ENCODE results near the gene SUCO.

The SUCO gene

DNA sequence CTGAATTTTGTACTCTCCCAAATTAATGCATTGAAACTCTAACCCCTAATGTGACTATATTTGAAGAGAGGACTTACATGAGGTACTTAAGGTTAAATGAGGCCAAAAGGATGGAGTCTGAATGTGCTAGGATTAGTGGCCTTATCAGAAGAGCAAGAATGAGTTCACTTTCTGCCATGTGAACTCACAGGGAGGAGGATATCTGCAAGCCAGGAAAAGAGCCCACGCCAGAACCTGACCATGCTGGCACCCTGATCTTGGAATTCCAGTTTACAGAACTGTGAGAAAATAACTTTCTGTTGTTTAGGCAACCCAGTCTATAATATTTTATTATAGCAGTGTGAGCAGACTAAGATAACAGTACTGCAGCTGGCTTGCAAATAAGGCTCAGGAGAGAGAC is 113.7 kb downstream of the SUCO start:
- Histone ChIP-seq H3K4me2 (ENCODE audit: low read length) (no peak overlapping the region), H3K4me1 (ENCODE audit: low read length) (peaks cover 25% of the 10 kb centered on the region), H2AFZ (ENCODE audit: low read depth, low read length) (no peak overlapping the region), H3K27me3 (ENCODE audit: low read depth, low read length) (peaks cover 76% of the 10 kb centered on the region), H3K9ac (ENCODE audit: low read length) (no peak overlapping the region), H3K4me3 (ENCODE audit: low read length) (no peak overlapping the region), H3K27ac (ENCODE audit: low read length) (no peak overlapping the region), H3K36me3 (replicated peaks; ENCODE audit: low read depth, low read length) (no peaks in the 10 kb centered on the region), H3K9me3 (ENCODE audit: insufficient read depth, low read length) (no peaks in the 10 kb centered on the region), H4K20me1 (ENCODE audit: insufficient read depth, low read length) (peaks cover 8% of the 10 kb centered on the region), H3K79me2 (ENCODE audit: low read length) (no peaks in the 10 kb centered on the region)
- no peak for TF ChIP-seq EZH2phosphoT487 (IDR thresholded peaks at IDR 0.05; ENCODE audit: low read depth)
- TF ChIP-seq, protein P1, sequence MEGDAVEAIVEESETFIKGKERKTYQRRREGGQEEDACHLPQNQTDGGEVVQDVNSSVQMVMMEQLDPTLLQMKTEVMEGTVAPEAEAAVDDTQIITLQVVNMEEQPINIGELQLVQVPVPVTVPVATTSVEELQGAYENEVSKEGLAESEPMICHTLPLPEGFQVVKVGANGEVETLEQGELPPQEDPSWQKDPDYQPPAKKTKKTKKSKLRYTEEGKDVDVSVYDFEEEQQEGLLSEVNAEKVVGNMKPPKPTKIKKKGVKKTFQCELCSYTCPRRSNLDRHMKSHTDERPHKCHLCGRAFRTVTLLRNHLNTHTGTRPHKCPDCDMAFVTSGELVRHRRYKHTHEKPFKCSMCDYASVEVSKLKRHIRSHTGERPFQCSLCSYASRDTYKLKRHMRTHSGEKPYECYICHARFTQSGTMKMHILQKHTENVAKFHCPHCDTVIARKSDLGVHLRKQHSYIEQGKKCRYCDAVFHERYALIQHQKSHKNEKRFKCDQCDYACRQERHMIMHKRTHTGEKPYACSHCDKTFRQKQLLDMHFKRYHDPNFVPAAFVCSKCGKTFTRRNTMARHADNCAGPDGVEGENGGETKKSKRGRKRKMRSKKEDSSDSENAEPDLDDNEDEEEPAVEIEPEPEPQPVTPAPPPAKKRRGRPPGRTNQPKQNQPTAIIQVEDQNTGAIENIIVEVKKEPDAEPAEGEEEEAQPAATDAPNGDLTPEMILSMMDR (IDR thresholded peaks at IDR 0.05; ENCODE audit: low read depth, low read length): no peak

DNA sequence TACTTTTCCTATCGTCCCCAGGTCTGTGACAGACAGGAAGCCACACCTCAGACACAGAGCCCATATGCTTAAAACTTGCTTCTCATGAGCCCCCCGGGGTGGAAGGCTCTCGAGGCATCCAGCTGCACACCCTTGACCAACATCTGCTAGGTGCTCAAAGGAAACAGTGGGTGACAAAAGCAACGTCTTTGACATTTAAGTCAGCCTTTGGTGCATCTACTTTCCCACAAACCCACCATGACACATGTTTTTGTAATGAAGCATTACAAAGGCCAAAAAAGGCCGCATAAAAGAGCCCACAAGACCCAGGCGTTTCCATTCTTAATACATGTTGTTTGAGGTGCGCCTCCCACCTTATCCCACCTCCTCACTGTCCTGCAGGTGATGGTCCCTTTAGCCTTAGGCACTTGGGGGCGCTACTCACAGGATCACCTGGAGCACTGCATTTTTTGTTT is 114.2 kb downstream of the SUCO start:
- Histone ChIP-seq H3K27me3 (ENCODE audit: low read depth, low read length) (peaks cover 73% of the 10 kb centered on the region), H2AFZ (ENCODE audit: low read depth, low read length) (no peak overlapping the region), H3K4me2 (ENCODE audit: low read length) (no peak overlapping the region), H3K9ac (ENCODE audit: low read length) (no peak overlapping the region), H3K27ac (ENCODE audit: low read length) (no peak overlapping the region), H3K79me2 (ENCODE audit: low read length) (no peaks in the 10 kb centered on the region), H3K36me3 (replicated peaks; ENCODE audit: low read depth, low read length) (no peaks in the 10 kb centered on the region), H4K20me1 (ENCODE audit: insufficient read depth, low read length) (peaks cover 8% of the 10 kb centered on the region), H3K9me3 (ENCODE audit: insufficient read depth, low read length) (no peaks in the 10 kb centered on the region), H3K4me1 (ENCODE audit: low read length) (peaks cover 25% of the 10 kb centered on the region), H3K4me3 (ENCODE audit: low read length) (no peak overlapping the region)
- TF ChIP-seq, protein P1 (IDR thresholded peaks at IDR 0.05; ENCODE audit: low read depth, low read length): peak; percentile 5; the same call in 1 of the 2 replicates
- TF ChIP-seq EZH2phosphoT487 (IDR thresholded peaks at IDR 0.05; ENCODE audit: low read depth): no peak

DNA sequence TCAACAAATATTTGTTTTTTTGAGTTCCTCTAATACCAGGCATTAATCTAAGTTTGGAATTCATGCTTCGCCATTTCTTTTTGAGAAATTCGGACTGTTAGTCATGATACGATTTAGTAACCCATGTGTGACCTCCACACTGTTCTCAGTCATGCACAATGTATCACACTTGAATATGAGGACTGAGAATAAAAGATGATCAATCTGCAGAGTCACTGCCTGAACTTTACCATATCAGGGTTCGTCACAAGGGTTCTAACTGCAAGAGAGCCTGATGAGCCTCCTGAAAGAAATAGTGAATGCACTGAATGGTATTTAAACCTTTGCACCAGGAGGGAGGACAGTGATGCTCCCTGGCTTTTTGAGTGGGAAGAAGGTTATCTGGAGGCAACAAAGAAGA is 115.0 kb downstream of the SUCO start:
- Histone ChIP-seq H3K27me3 (ENCODE audit: low read depth, low read length) (peaks cover 71% of the 10 kb centered on the region), H3K4me2 (ENCODE audit: low read length) (no peak overlapping the region), H2AFZ (ENCODE audit: low read depth, low read length) (no peak overlapping the region), H3K36me3 (replicated peaks; ENCODE audit: low read depth, low read length) (no peaks in the 10 kb centered on the region), H4K20me1 (ENCODE audit: insufficient read depth, low read length) (peaks cover 8% of the 10 kb centered on the region), H3K4me1 (ENCODE audit: low read length) (peaks cover 20% of the 10 kb centered on the region), H3K9me3 (ENCODE audit: insufficient read depth, low read length) (no peaks in the 10 kb centered on the region), H3K4me3 (ENCODE audit: low read length) (no peak overlapping the region), H3K27ac (ENCODE audit: low read length) (no peak overlapping the region), H3K79me2 (ENCODE audit: low read length) (no peaks in the 10 kb centered on the region), H3K9ac (ENCODE audit: low read length) (no peak overlapping the region)
- TF ChIP-seq, protein P1 (IDR thresholded peaks at IDR 0.05; ENCODE audit: low read depth, low read length): no peak
- TF ChIP-seq EZH2phosphoT487 (IDR thresholded peaks at IDR 0.05; ENCODE audit: low read depth): no peak

DNA sequence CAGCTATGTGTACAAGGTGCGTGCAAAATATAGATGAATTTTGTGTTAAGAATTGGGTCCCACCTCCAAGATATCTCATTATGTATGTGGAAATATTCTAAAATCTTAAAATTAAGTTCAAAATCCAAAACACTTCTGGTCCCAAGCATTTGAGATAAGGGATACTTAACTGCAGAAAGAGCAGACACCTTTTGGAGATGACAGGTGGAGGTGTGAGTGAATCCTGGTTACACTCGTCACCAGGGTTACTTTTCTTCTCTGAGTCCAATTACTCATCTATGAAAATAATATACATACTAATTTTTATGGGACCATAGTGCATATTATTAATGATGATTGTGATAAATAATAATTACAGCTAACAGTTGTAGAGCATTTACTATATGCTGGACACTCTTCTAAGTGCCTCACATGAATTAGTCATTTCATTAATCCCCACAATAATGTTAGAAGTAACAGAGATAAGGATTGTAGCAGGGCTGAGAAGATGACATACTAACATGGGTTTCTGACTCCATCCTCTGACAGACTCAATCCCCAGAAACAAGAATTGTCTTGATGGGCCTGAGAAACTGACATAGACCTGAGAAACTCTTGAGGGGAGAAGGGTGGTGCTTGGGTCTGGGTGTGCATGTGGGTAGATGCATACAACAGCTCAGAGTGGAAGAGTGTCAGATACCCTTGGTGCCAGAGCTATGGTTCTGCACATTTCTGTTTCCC is 117.7 kb downstream of the SUCO start:
- TF ChIP-seq, protein P1 (IDR thresholded peaks at IDR 0.05; ENCODE audit: low read depth, low read length): no peak
- no peak overlapping the region for H3K4me3 ChIP-seq (ENCODE audit: low read length)
- no peak overlapping the region for H3K4me2 ChIP-seq (ENCODE audit: low read length)
- no peaks in the 10 kb centered on the region for H3K36me3 ChIP-seq (replicated peaks; ENCODE audit: low read depth, low read length)
- no peak overlapping the region for H2AFZ ChIP-seq (ENCODE audit: low read depth, low read length)
- H3K79me2 ChIP-seq (ENCODE audit: low read length): no peaks in the 10 kb centered on the region
- no peaks in the 10 kb centered on the region for H3K9me3 ChIP-seq (ENCODE audit: insufficient read depth, low read length)
- no peak overlapping the region for H3K27ac ChIP-seq (ENCODE audit: low read length)
- no peak overlapping the region for H3K9ac ChIP-seq (ENCODE audit: low read length)
- H3K27me3 ChIP-seq (ENCODE audit: low read depth, low read length): peaks cover 61% of the 10 kb centered on the region
- no peaks in the 10 kb centered on the region for H4K20me1 ChIP-seq (ENCODE audit: insufficient read depth, low read length)
- H3K4me1 ChIP-seq (ENCODE audit: low read length): peaks cover 17% of the 10 kb centered on the region
